Naive thymus-derived CD4-positive, alpha-beta T cell (primary cell): ENCODE data around the gene E2F7. TPM values are rescaled to one million over a fixed set of nuclear protein-coding genes. Genes with fewer than 3 reads are reported as not detected.

Source experiments
- ATAC-seq: fragments of 150-1000 bp; cut with Tn5 transposase; 2 replicates; pipeline ENCODE4 v1.10.0; 2021; ENCODE audit warnings: mild to moderate bottlenecking, moderate library complexity
- CTCF ChIA-PET: fragments of 350-600 bp; sonication (Branson Sonifier 250); formaldehyde crosslinking; loops from one replicate; lab custom pipeline; 2021; ENCODE audit warnings: antibody characterized with exemption; lab: Charles Lee
- POLR2A ChIA-PET: fragments of 350-600 bp; sonication (Branson Sonifier 250); formaldehyde crosslinking; loops from one replicate; lab custom pipeline; 2021; ENCODE audit warnings: antibody characterized with exemption, inconsistent platforms; lab: Charles Lee
- DNase-seq, 9 donors: peaks; one replicate each; pipeline versions ENCODE4 v3.0.0 to v3.0.0-alpha.2; 2020 to 2022; ENCODE audit warnings: mixed read lengths in 1 of 9
- H3K27ac ChIP-seq: one replicate; pipeline ENCODE4 v1.7.0; 2013; ENCODE audit warnings: mild to moderate bottlenecking, low read depth, low read length, moderate library complexity
- H3K27me3 ChIP-seq, 2 donors: one replicate each; pipeline ENCODE4 v1.7.0; 2013; ENCODE audit warnings: low read length in 2 of 2, mild to moderate bottlenecking in 2 of 2, moderate library complexity in 2 of 2; ENCODE audit not compliant: control insufficient read depth in 2 of 2, insufficient read depth in 2 of 2
- H3K36me3 ChIP-seq, 3 experiments: 1 replicate in 2 of 3; 2 replicates in 1 of 3; pipeline ENCODE4 v1.7.0; 2013; ENCODE audit warnings: low read length in 3 of 3, mild to moderate bottlenecking in 3 of 3, moderate library complexity in 1 of 3; ENCODE audit not compliant: insufficient read depth in 3 of 3, control insufficient read depth in 2 of 3
- H3K4me1 ChIP-seq, 2 donors: one replicate each; pipeline ENCODE4 v1.7.0; 2013; ENCODE audit warnings: low read length in 2 of 2, mild to moderate bottlenecking in 2 of 2, moderate library complexity in 1 of 2; ENCODE audit not compliant: control insufficient read depth in 2 of 2, insufficient read depth in 2 of 2
- H3K4me3 ChIP-seq: 2 replicates; pipeline ENCODE4 v1.7.0; 2013; ENCODE audit warnings: mild to moderate bottlenecking, low read length
- H3K9me3 ChIP-seq, 3 experiments: 1 replicate in 2 of 3; 2 replicates in 1 of 3; pipeline ENCODE4 v1.7.0; 2013; ENCODE audit warnings: low read length in 3 of 3; ENCODE audit not compliant: control insufficient read depth in 2 of 3
- H3K27ac Mint-ChIP-seq, 9 donors: one replicate each; pipeline ENCODE4 v1.8.0; 2020 to 2022; ENCODE audit warnings: mixed read lengths in 9 of 9, mild to moderate bottlenecking in 8 of 9, moderate library complexity in 5 of 9, inconsistent platforms in 2 of 9
- H3K27me3 Mint-ChIP-seq, 5 donors: one replicate each; pipeline ENCODE4 v1.8.0; 2021 to 2022; ENCODE audit warnings: mixed read lengths in 5 of 5, mild to moderate bottlenecking in 1 of 5
- H3K36me3 Mint-ChIP-seq, 5 donors: one replicate each; pipeline ENCODE4 v1.8.0; 2020 to 2022; ENCODE audit warnings: mixed read lengths in 5 of 5, mild to moderate bottlenecking in 3 of 5, inconsistent platforms in 1 of 5
- H3K4me1 Mint-ChIP-seq, 7 donors: one replicate each; pipeline ENCODE4 v1.8.0; 2020 to 2022; ENCODE audit warnings: mixed read lengths in 7 of 7, mild to moderate bottlenecking in 3 of 7, inconsistent platforms in 1 of 7
- H3K4me3 Mint-ChIP-seq, 10 donors: one replicate each; pipeline ENCODE4 v1.8.0; 2020 to 2022; ENCODE audit warnings: mild to moderate bottlenecking in 10 of 10, mixed read lengths in 10 of 10, moderate library complexity in 6 of 10, inconsistent platforms in 2 of 10
- H3K9me3 Mint-ChIP-seq, 11 donors: one replicate each; pipeline ENCODE4 v1.8.0; 2020 to 2022; ENCODE audit warnings: mixed read lengths in 11 of 11, mild to moderate bottlenecking in 4 of 11, inconsistent platforms in 1 of 11, moderate library complexity in 1 of 11
- intact Hi-C, 2 donors: fragments of 100-400 bp; cut with micrococcal nuclease; formaldehyde crosslinking; loops; one replicate each; pipeline ENCODE4 v1.15.1; 2023
- polyA plus RNA-seq, 2 donors: library from polyadenylated mRNA; unstranded; fragments of 300-500 nt; fragmentation: Illumina TruSeq; gene quantifications; one replicate each; pipeline ENCODE4 v1.2.3, GENCODE V29; 2021
- total RNA-seq, 6 experiments: library from RNA in 5 of 6; stranded (reverse) in 5 of 6; gene quantifications; 1 replicate in 5 of 6; 2 replicates in 1 of 6; pipeline ENCODE4 v1.2.3 and lab custom pipeline; 2021 to 2026

The E2F7 gene
- total and polyA plus RNA-seq, 7 experiments from 2014 or later: 0.22 to 17.6 TPM; not detected in 5

GRCh38 chr12:76990716-76991115, 74.7 kb downstream of the E2F7 start:
- no peak overlapping the region for H3K27ac Mint-ChIP-seq
- H3K9me3 ChIP-seq: no peaks in the 10 kb centered on the region
- H3K27ac ChIP-seq: no peak overlapping the region
- no peaks in the 10 kb centered on the region for H3K27me3 ChIP-seq
- H3K4me3 Mint-ChIP-seq: no peak overlapping the region
- H3K27me3 Mint-ChIP-seq: peaks cover 8 to 24% (median 17%) of the 10 kb centered on the region in 5 donors
- peaks cover 0 to 4% (median 0%) of the 10 kb centered on the region in 5 donors for H3K36me3 Mint-ChIP-seq
- POLR2A ChIA-PET: no interaction called here
- H3K4me3 ChIP-seq: no peak overlapping the region
- CTCF ChIA-PET: no interaction called here
- DNase-seq: no peak
- H3K36me3 ChIP-seq: no peaks in the 10 kb centered on the region
- no peaks in the 10 kb centered on the region for H3K4me1 ChIP-seq
- no peaks in the 10 kb centered on the region for H3K4me1 Mint-ChIP-seq
- H3K9me3 Mint-ChIP-seq: peaks cover 0 to 18% (median 4%) of the 10 kb centered on the region in 11 donors
- no peak for ATAC-seq
- intact Hi-C loops: no loop called here

- peaks cover 0 to 7% (median 0%) of the 10 kb centered on the region in 5 donors for H3K36me3 Mint-ChIP-seq
- intact Hi-C loops: no loop called here
- DNase-seq (no peak), ATAC-seq (no peak)
- H3K9me3 ChIP-seq: peaks cover 0 to 11% (median 0%) of the 10 kb centered on the region in 3 experiments
- H3K27me3 Mint-ChIP-seq: peaks cover 0 to 33% (median 19%) of the 10 kb centered on the region in 5 donors
- H3K27me3 ChIP-seq: no peaks in the 10 kb centered on the region
- no peak overlapping the region for H3K27ac ChIP-seq
- no peak overlapping the region for H3K4me3 ChIP-seq
- H3K27ac Mint-ChIP-seq: no peak overlapping the region
- no peaks in the 10 kb centered on the region for H3K4me1 ChIP-seq
- peaks cover 2 to 45% (median 23%) of the 10 kb centered on the region in 11 donors for H3K9me3 Mint-ChIP-seq
- H3K36me3 ChIP-seq: no peaks in the 10 kb centered on the region
- no peaks in the 10 kb centered on the region for H3K4me1 Mint-ChIP-seq
- no peak overlapping the region for H3K4me3 Mint-ChIP-seq
- ChIA-PET CTCF (no interaction called here), POLR2A (no interaction called here)
Measured at GRCh38 chr12:76984566-76984965, 80.8 kb downstream of the E2F7 start.

- Histone ChIP-seq H3K36me3 (no peaks in the 10 kb centered on the region), H3K27ac (no peak overlapping the region), H3K4me3 (no peak overlapping the region), H3K9me3 (peaks cover 0 to 11% (median 0%) of the 10 kb centered on the region in 3 experiments), H3K4me1 (no peaks in the 10 kb centered on the region), H3K27me3 (no peaks in the 10 kb centered on the region)
- H3K27ac Mint-ChIP-seq: peak overlapping the region in 1 of 9 donors; percentile 90
- peaks cover 0 to 7% (median 0%) of the 10 kb centered on the region in 5 donors for H3K36me3 Mint-ChIP-seq
- intact Hi-C loops: no loop called here
- no peaks in the 10 kb centered on the region for H3K4me1 Mint-ChIP-seq
- CTCF ChIA-PET: no interaction called here
- H3K27me3 Mint-ChIP-seq: peaks cover under 1 to 34% (median 21%) of the 10 kb centered on the region in 5 donors
- no peak for DNase-seq
- no peak for ATAC-seq
- no peak overlapping the region for H3K4me3 Mint-ChIP-seq
- peaks cover 2 to 45% (median 23%) of the 10 kb centered on the region in 11 donors for H3K9me3 Mint-ChIP-seq
- POLR2A ChIA-PET: no interaction called here
Measured at GRCh38 chr12:76983420-76983819, 81.9 kb downstream of the E2F7 start.

GRCh38 chr12:76980196-76980595, 85.2 kb downstream of the E2F7 start:
- Mint-ChIP-seq H3K4me1 (no peaks in the 10 kb centered on the region), H3K4me3 (no peak overlapping the region), H3K9me3 (peaks cover 2 to 33% (median 22%) of the 10 kb centered on the region in 11 donors), H3K36me3 (peaks cover 0 to 7% (median 0%) of the 10 kb centered on the region in 5 donors), H3K27me3 (peaks cover 4 to 38% (median 14%) of the 10 kb centered on the region in 5 donors), H3K27ac (no peak overlapping the region)
- intact Hi-C loops: no loop called here
- no peak for DNase-seq
- Histone ChIP-seq H3K27me3 (no peaks in the 10 kb centered on the region), H3K4me3 (no peak overlapping the region), H3K9me3 (peaks cover 0 to 11% (median 0%) of the 10 kb centered on the region in 3 experiments), H3K36me3 (no peaks in the 10 kb centered on the region), H3K27ac (no peak overlapping the region), H3K4me1 (no peaks in the 10 kb centered on the region)
- ChIA-PET CTCF (no interaction called here), POLR2A (no interaction called here)
- ATAC-seq: no peak

- Mint-ChIP-seq H3K27me3 (peaks cover 11 to 30% (median 15%) of the 10 kb centered on the region in 5 donors), H3K4me3 (no peak overlapping the region), H3K4me1 (peaks cover 0 to 13% (median 3%) of the 10 kb centered on the region in 7 donors), H3K9me3 (peaks cover 0 to 5% (median under 1%) of the 10 kb centered on the region in 11 donors), H3K27ac (no peak overlapping the region), H3K36me3 (no peaks in the 10 kb centered on the region)
- Histone ChIP-seq H3K27ac (no peak overlapping the region), H3K9me3 (no peaks in the 10 kb centered on the region), H3K4me3 (no peak overlapping the region), H3K27me3 (no peaks in the 10 kb centered on the region), H3K36me3 (no peaks in the 10 kb centered on the region), H3K4me1 (no peaks in the 10 kb centered on the region)
- CTCF ChIA-PET: interaction anchor here (0.7 kb wide), 1 partner anchor 29 kb away, joined by 3 read pairs; no protein-coding TSS in a partner anchor
- intact Hi-C loops: no loop called here
- no peak for DNase-seq
- POLR2A ChIA-PET: no interaction called here
- no peak for ATAC-seq
Measured at GRCh38 chr12:76976777-76977382, 88.5 kb downstream of the E2F7 start.

Other genes with a start within 250 kb of the E2F7 start
- not detected for gene CSRP2, start 186.6 kb downstream of the E2F7 start, total RNA-seq
- under 1 TPM; 0.79 to 0.98 TPM for gene CSRP2, start 186.6 kb downstream of the E2F7 start, polyA plus RNA-seq